SK-N-SH treated with all-trans-retinoic acid at 6 μM for 48 hours (cell line): ENCODE data around the gene COL24A1.

ENCODE experiments used
- ATAC-seq: fragments of 200-7000 bp; cut with Tn5 transposase; 3 replicates; pipeline ENCODE4 v1.9.1; 2020; ENCODE audit warnings: mild to moderate bottlenecking, moderate library complexity
- ARNTL ChIP-seq: fragments of 450-650 bp; formaldehyde crosslinking; IDR thresholded peaks from 2 replicates; pipeline ENCODE4 v1.5.0; 2020; ENCODE audit warnings: low read depth, mild to moderate bottlenecking, moderate library complexity, borderline replicate concordance
- BACH2 ChIP-seq: fragments of 250-450 bp; sonication (Bioruptor Pico); IDR thresholded peaks from 2 replicates; pipeline ENCODE4 v1.9.0; 2021; ENCODE audit warnings: mild to moderate bottlenecking, borderline replicate concordance
- CREB5 ChIP-seq: fragments of 250-450 bp; sonication (Bioruptor Pico); IDR thresholded peaks from 2 replicates; pipeline ENCODE4 v1.5.1; 2020; ENCODE audit warnings: low read depth, mild to moderate bottlenecking, moderate library complexity
- CSRNP3 ChIP-seq: fragments of 250-450 bp; sonication (Bioruptor Pico); IDR thresholded peaks from 2 replicates; pipeline ENCODE4 v1.5.1; 2021; ENCODE audit warnings: mild to moderate bottlenecking, moderate library complexity
- ESRRG ChIP-seq: fragments of 250-450 bp; sonication (Bioruptor Pico); IDR thresholded peaks from 2 replicates; pipeline ENCODE4 v1.6.1; 2021; ENCODE audit warnings: mild to moderate bottlenecking
- GLIS3 ChIP-seq: fragments of 250-450 bp; sonication (Bioruptor Pico); IDR thresholded peaks from 2 replicates; pipeline ENCODE4 v1.5.0; 2020; ENCODE audit warnings: mild to moderate bottlenecking, moderate library complexity
- PATZ1 ChIP-seq: fragments of 250-450 bp; sonication (Bioruptor Pico); IDR thresholded peaks from 2 replicates; pipeline ENCODE4 v1.8.0; 2020; ENCODE audit warnings: mild to moderate bottlenecking, moderate library complexity, borderline replicate concordance
- POU6F1 ChIP-seq: fragments of 250-450 bp; sonication (Bioruptor Pico); IDR thresholded peaks from 2 replicates; pipeline ENCODE4 v1.8.0; 2021; ENCODE audit warnings: low read depth, mild to moderate bottlenecking, moderate library complexity, borderline replicate concordance
- PPARA ChIP-seq: fragments of 250-450 bp; sonication (Bioruptor Pico); IDR thresholded peaks from 2 replicates; pipeline ENCODE4 v1.5.0; 2020; ENCODE audit warnings: mild to moderate bottlenecking, borderline replicate concordance
- RARB ChIP-seq: fragments of 250-450 bp; sonication (Bioruptor Pico); IDR thresholded peaks from 2 replicates; pipeline ENCODE4 v1.8.0; 2021; ENCODE audit warnings: mild to moderate bottlenecking, moderate library complexity
- SNAI2 ChIP-seq: fragments of 250-450 bp; sonication (Bioruptor Pico); IDR thresholded peaks from 2 replicates; pipeline ENCODE4 v1.5.0; 2020; ENCODE audit warnings: mild to moderate bottlenecking, moderate library complexity
- TCF4 ChIP-seq: fragments of 250-450 bp; sonication (Bioruptor Pico); IDR thresholded peaks from 2 replicates; pipeline ENCODE4 v1.8.0; 2021; ENCODE audit warnings: mild to moderate bottlenecking, moderate library complexity, borderline replicate concordance
- TOX ChIP-seq: fragments of 250-450 bp; sonication (Bioruptor Pico); IDR thresholded peaks from 2 replicates; pipeline ENCODE4 v1.8.0; 2021; ENCODE audit warnings: mild to moderate bottlenecking, moderate library complexity, borderline replicate concordance
- TSHZ2 ChIP-seq: fragments of 250-450 bp; sonication (Bioruptor Pico); IDR thresholded peaks from 2 replicates; pipeline ENCODE4 v1.5.0; 2020; ENCODE audit warnings: mild to moderate bottlenecking, moderate library complexity
- ZC3H10 ChIP-seq: fragments of 250-450 bp; sonication (Bioruptor Pico); IDR thresholded peaks from 2 replicates; pipeline ENCODE4 v1.5.1; 2021; ENCODE audit warnings: mild to moderate bottlenecking, moderate library complexity
- ZFP3 ChIP-seq: fragments of 250-450 bp; sonication (Bioruptor Pico); IDR thresholded peaks from 2 replicates; pipeline ENCODE4 v1.5.0; 2020; ENCODE audit warnings: mild to moderate bottlenecking, moderate library complexity
- ZFP30 ChIP-seq: fragments of 450-650 bp; formaldehyde crosslinking; IDR thresholded peaks from 2 replicates; pipeline ENCODE4 v1.5.0; 2022; ENCODE audit warnings: mild to moderate bottlenecking, moderate library complexity
- ZNF565 ChIP-seq: fragments of 450-650 bp; formaldehyde crosslinking; conservative IDR thresholded peaks from 2 replicates; pipeline ENCODE4 v1.5.0; 2020; ENCODE audit warnings: low read depth, mild to moderate bottlenecking, moderate library complexity
- ZNF70 ChIP-seq: fragments of 450-650 bp; formaldehyde crosslinking; IDR thresholded peaks from 2 replicates; pipeline ENCODE4 v1.5.0; 2020; ENCODE audit warnings: mild to moderate bottlenecking, moderate library complexity
- ZNF8 ChIP-seq: fragments of 450-650 bp; formaldehyde crosslinking; IDR thresholded peaks from 2 replicates; pipeline ENCODE4 v1.5.0; 2020; ENCODE audit warnings: mild to moderate bottlenecking, moderate library complexity

COL24A1 gene

GRCh38 chr1:86054396-86054795, 102.2 kb downstream of the COL24A1 start (continued):
- no peak for TF ChIP-seq BACH2 (CRISPR knock-in tag)
- no peak for TF ChIP-seq GLIS3 (CRISPR knock-in tag)
- no peak for TF ChIP-seq POU6F1
- TF ChIP-seq ZC3H10 (CRISPR knock-in tag) = no peak
- no peak for TF ChIP-seq ARNTL (CRISPR knock-in tag)
- no peak for TF ChIP-seq ZFP3 (CRISPR knock-in tag)

GRCh38 chr1:86052948-86053698, 103.4 kb downstream of the COL24A1 start:
- TF ChIP-seq TCF4 (CRISPR knock-in tag) (no peak), CREB5 (CRISPR knock-in tag) (no peak), ZC3H10 (CRISPR knock-in tag) (no peak), BACH2 (CRISPR knock-in tag) (no peak), ZNF565 (CRISPR knock-in tag) (no peak), SNAI2 (no peak), TSHZ2 (no peak), TOX (CRISPR knock-in tag) (no peak), PPARA (CRISPR knock-in tag) (no peak), PATZ1 (no peak), CSRNP3 (CRISPR knock-in tag) (no peak), ZNF70 (CRISPR knock-in tag) (no peak), RARB (CRISPR knock-in tag) (no peak), ARNTL (CRISPR knock-in tag) (no peak)
- TF ChIP-seq, all 23 proteins: peak for 0
- no peak for ATAC-seq

- no peak for ATAC-seq
These were observed 121.5 kb downstream of the COL24A1 start for GRCh38 chr1:86035101-86035500.

More at GRCh38 chr1:86035101-86035500, 121.5 kb downstream of the COL24A1 start:
- TF ChIP-seq SNAI2 = no peak
- TF ChIP-seq ZC3H10 (CRISPR knock-in tag) = no peak
- TF ChIP-seq ARNTL (CRISPR knock-in tag) = no peak
- no peak for TF ChIP-seq TCF4 (CRISPR knock-in tag)
- no peak for TF ChIP-seq ZNF8 (CRISPR knock-in tag)
- TF ChIP-seq PATZ1 = no peak
- no peak for TF ChIP-seq PPARA (CRISPR knock-in tag)
- no peak for TF ChIP-seq ZNF70 (CRISPR knock-in tag)
- no peak for TF ChIP-seq ESRRG
- no peak for TF ChIP-seq ZFP30 (CRISPR knock-in tag)
- TF ChIP-seq, all 23 proteins: peak for 0
